ENCODE data around the gene NPTX2.
"Not testable (repeated sequence)": the region's sequence is repeated elsewhere in the genome, so short reads cannot be mapped to it uniquely, and the experiment has no call there.

NPTX2 gene

GRCh38 chr7:98617051-98617959, at the start of gene NPTX2:
TSS of gene NPTX2 (plus strand) at chr7:98617285. CDS start at chr7:98617462, 177 bp downstream.
- DNase-seq = peak; percentile 47

- DNase-seq = no peak
Measured at GRCh38 chr7:98567991-98568390, 49.1 kb upstream of the NPTX2 start.

- no peak for DNase-seq
Measured at GRCh38 chr7:98568891-98569290, 48.2 kb upstream of the NPTX2 start.

- DNase-seq = no peak
Measured at GRCh38 chr7:98569691-98570337, 47.3 kb upstream of the NPTX2 start.

- DNase-seq = no peak
Measured at GRCh38 chr7:98571006-98571405, 46.1 kb upstream of the NPTX2 start.

- DNase-seq = no peak
Measured at GRCh38 chr7:98571986-98572385, 45.1 kb upstream of the NPTX2 start.

GRCh38 chr7:98572716-98573115, 44.4 kb upstream of the NPTX2 start:
- DNase-seq = not testable (repeated sequence)

- DNase-seq = no peak
Measured at GRCh38 chr7:98573816-98574215, 43.3 kb upstream of the NPTX2 start.

- DNase-seq = no peak
Measured at GRCh38 chr7:98575878-98576277, 41.2 kb upstream of the NPTX2 start.

- DNase-seq = no peak
Measured at GRCh38 chr7:98584830-98585229, 32.3 kb upstream of the NPTX2 start.

- no peak for DNase-seq
Measured at GRCh38 chr7:98591926-98592325, 25.2 kb upstream of the NPTX2 start.

- no peak for DNase-seq
Measured at GRCh38 chr7:98594348-98594747, 22.7 kb upstream of the NPTX2 start.

- DNase-seq = no peak
Measured at GRCh38 chr7:98594787-98595186, 22.3 kb upstream of the NPTX2 start.

GRCh38 chr7:98598846-98599615, 18.1 kb upstream of the NPTX2 start:
- no peak for DNase-seq

GRCh38 chr7:98599886-98600285, 17.2 kb upstream of the NPTX2 start:
- no peak for DNase-seq

GRCh38 chr7:98602755-98603398, 14.2 kb upstream of the NPTX2 start:
- DNase-seq = no peak

- no peak for DNase-seq
Measured at GRCh38 chr7:98603399-98603788, 13.7 kb upstream of the NPTX2 start.

GRCh38 chr7:98613601-98614425, 3.3 kb upstream of the NPTX2 start:
- DNase-seq = no peak

GRCh38 chr7:98616381-98617050, 569 bp upstream of the NPTX2 start:
- no peak for DNase-seq

- no peak for DNase-seq
Measured at GRCh38 chr7:98617960-98618418, 904 bp downstream of the NPTX2 start.

GRCh38 chr7:98618786-98619185, 1.7 kb downstream of the NPTX2 start:
- no peak for DNase-seq

Data from GOT3 (cell line).